Measurements from ENCODE around the gene SSR2.
A peak's percentile ranks its signal among the peaks of the same experiment; 100 is the strongest.

The SSR2 gene

DNA sequence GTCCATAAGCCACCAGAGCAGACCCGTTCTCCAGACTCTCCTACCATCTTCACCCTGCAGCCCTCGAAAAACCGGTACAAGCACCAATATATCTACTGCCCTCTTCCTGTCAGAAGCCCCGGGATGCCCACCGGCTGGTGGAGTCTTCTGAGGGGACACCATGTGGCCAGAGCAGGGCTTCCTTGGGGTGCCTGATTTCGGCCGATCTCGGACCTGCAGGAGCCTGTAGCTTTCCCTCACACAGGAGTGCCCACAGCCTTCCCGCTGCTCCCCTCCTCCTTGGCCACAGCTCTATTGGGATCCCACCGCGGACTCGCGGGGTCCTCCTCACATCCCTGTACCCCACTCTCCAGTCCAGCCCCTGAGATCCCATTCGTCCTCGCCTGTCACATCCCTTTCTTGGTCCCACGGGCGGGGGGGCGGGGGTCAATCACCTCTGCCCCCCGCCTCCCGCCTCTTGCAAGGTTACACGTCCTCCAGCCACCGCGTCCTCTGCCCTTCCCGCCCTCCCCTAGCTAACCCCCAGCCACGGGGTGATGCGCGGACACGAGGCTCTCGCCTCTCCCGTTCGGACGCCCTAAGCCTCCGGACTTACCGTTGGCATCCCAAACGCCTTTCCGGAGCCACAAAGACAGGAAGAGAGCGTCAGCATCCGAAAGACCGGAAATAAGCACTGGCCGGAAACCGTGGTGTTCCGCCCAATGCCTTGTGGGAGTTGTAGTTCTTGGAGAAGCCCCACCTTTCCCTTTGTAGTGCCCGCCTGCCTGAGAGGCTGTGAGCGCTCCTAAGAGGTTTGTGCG, at the start of gene SSR2:
Gene SSR2 (minus strand): TSS at position 659 of the 800 bp plus-strand sequence. CDS start 784 bp downstream, outside the sequence.
- H3K27me3 Mint-ChIP-seq, result peaks cover 5% of the 10 kb centered on the region
- peak within 1 kb of the TSS; percentile 92 for H3K4me3 Mint-ChIP-seq
- H3K4me1 Mint-ChIP-seq (ENCODE audit: low read depth), result peaks cover 29% of the 10 kb centered on the region
- DNase-seq, result peak; percentile 84
- no peaks in the 10 kb centered on the region for H3K9me3 Mint-ChIP-seq
- peak within 1 kb of the TSS; percentile 95 for H3K27ac Mint-ChIP-seq
- peaks cover 49% of the 10 kb centered on the region for H3K36me3 Mint-ChIP-seq (ENCODE audit: low read depth)

DNA sequence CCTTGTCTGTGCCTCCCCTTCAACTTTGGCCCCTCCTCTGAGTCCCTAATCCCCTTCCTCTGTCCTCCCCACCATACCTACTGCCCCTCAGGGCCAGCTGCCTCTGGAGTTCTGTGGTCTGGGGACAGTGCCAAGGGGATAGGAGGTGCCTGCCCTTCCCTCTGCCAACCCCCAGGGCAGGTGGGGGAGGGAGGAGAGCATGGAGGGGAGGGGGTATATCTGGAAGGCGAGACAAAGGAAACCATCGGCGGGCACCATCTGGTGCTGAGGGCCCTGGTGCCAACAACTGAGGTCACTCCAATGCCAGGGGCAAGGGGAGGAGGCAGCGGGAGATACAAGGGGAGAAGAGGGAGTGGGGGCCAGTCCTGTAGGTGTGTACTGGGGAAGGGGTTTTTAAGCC, 49.8 kb upstream of the SSR2 start:
- Mint-ChIP-seq H3K27ac (no peak overlapping the region), H3K4me1 (ENCODE audit: low read depth) (peaks cover 11% of the 10 kb centered on the region), H3K27me3 (peaks cover 2% of the 10 kb centered on the region), H3K4me3 (no peak overlapping the region), H3K36me3 (ENCODE audit: low read depth) (no peaks in the 10 kb centered on the region), H3K9me3 (no peaks in the 10 kb centered on the region)
- no peak for DNase-seq

DNA sequence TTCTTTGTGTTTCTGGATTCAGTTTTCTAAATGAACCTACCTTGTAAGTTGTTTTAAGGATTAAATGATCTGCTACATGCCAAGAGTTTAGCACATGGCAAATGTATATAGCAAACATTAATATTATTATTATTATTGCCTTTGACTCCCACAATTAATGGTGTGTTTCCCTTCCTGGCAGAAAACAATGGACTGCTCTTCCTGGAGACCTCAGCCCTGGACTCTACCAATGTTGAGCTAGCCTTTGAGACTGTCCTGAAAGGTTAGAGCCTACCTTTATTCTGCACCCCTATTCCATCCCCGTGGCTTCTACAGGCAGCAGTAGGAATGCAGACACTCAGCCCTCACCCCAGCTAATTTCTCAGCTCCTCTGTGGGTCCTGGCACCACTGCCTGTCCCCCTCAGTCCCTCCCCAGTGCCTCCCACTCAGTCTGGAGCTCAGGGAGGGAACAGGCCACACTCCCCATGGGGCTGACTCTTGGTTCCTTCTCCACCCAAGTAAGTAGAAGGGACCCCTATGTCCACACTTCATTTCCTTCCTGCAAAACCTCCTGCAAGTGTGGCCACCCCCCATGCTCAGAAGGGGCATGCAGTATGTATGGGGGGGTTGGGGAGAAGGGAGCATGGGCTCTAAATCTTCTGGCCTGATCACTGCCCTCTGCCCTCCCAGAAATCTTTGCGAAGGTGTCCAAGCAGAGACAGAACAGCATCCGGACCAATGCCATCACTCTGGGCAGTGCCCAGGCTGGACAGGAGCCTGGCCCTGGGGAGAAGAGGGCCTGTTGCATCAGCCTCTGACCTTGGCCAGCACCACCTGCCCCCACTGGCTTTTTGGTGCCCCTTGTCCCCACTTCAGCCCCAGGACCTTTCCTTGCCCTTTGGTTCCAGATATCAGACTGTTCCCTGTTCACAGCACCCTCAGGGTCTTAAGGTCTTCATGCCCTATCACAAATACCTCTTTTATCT, 49.0 kb upstream of the SSR2 start:
- Mint-ChIP-seq H3K27ac (no peak overlapping the region), H3K27me3 (no peaks in the 10 kb centered on the region), H3K4me3 (no peak overlapping the region), H3K36me3 (ENCODE audit: low read depth) (no peaks in the 10 kb centered on the region), H3K9me3 (no peaks in the 10 kb centered on the region), H3K4me1 (ENCODE audit: low read depth) (peaks cover 17% of the 10 kb centered on the region)
- no peak for DNase-seq

DNA sequence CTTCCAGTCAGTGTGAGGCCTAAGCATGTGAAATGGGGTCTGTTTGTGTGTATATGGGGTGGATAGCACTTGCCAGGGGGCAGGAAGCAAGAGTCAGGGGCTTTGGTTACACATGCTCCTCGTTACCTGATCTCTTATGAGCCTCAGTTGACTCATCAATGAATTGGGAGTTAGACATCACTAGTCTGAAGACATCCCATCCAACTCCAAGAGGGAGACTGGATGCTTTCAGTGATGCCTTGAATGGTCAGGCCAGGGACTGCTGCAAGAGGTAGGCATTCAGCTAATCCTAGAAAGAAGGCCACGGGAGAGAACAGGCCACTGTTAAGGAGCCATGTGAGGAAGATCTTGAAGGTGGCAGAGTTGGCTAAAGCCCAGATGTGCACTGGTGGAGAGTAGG, 46.5 kb upstream of the SSR2 start:
- Mint-ChIP-seq H3K27me3 (no peaks in the 10 kb centered on the region), H3K9me3 (no peaks in the 10 kb centered on the region), H3K36me3 (ENCODE audit: low read depth) (no peaks in the 10 kb centered on the region), H3K4me3 (no peak overlapping the region), H3K27ac (peak overlapping the region; percentile 22), H3K4me1 (ENCODE audit: low read depth) (peaks cover 21% of the 10 kb centered on the region)
- no peak for DNase-seq

DNA sequence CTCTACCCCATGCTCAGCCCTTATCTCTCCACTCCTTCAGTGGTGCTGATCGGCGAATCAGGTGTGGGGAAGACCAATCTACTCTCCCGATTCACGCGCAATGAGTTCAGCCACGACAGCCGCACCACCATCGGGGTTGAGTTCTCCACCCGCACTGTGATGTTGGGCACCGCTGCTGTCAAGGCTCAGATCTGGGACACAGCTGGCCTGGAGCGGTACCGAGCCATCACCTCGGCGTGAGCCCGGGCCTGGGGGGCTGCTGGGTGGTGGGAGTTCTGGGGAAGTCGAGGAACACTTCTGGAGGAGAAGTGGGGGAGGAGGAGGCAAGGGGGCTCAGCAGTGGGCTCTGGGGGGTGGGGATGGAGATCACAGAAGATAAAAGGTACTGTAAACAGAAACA, 45.1 kb upstream of the SSR2 start:
- H3K4me3 Mint-ChIP-seq, result no peak overlapping the region
- no peak overlapping the region for H3K27ac Mint-ChIP-seq
- H3K27me3 Mint-ChIP-seq, result no peaks in the 10 kb centered on the region
- no peak for DNase-seq
- peaks cover 21% of the 10 kb centered on the region for H3K4me1 Mint-ChIP-seq (ENCODE audit: low read depth)
- no peaks in the 10 kb centered on the region for H3K36me3 Mint-ChIP-seq (ENCODE audit: low read depth)
- no peaks in the 10 kb centered on the region for H3K9me3 Mint-ChIP-seq

DNA sequence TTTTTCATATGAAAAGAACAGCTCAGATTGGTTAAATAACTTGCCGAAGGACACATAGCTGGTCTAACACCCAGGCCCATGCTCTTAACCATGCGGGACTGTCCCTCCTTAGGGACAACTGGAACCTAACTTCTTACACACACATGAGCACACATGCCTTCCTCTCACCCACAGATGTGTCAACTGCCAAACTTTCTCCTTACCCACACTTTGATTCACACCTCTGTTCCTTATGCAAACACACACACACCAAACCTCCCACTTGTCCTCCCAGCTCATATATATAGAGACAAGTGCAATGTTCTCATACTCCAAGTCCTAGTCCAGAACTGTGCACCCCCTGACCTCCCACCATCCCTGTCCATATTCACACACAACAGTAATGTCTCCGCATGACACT, 44.5 kb upstream of the SSR2 start:
- Mint-ChIP-seq H3K27ac (peak overlapping the region; percentile 8), H3K27me3 (no peaks in the 10 kb centered on the region), H3K9me3 (no peaks in the 10 kb centered on the region), H3K36me3 (ENCODE audit: low read depth) (no peaks in the 10 kb centered on the region), H3K4me1 (ENCODE audit: low read depth) (peaks cover 21% of the 10 kb centered on the region), H3K4me3 (no peak overlapping the region)
- DNase-seq, result no peak

DNA sequence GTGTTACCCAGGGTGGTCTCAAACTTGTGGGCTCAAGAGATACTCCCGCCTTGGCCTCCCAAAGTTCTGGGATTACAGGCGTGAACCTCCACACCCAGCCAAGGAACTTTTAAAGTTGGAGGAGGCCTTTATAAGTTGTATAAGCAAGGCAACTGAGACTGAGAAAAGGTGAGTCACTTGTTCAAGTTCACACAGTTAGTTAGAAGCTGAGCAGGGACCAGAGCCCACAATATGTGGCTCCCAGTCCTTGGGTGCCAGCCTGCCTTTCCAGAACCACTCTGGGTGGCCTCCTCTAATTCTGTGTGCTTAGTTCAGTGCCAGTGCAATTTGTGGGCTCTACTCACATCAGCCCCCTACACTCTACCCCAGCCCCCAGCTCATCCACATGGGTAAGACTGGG, 43.9 kb upstream of the SSR2 start:
- DNase-seq, result no peak
- no peaks in the 10 kb centered on the region for H3K9me3 Mint-ChIP-seq
- H3K4me1 Mint-ChIP-seq (ENCODE audit: low read depth), result peaks cover 21% of the 10 kb centered on the region
- H3K27ac Mint-ChIP-seq, result peak overlapping the region; percentile 2
- no peaks in the 10 kb centered on the region for H3K27me3 Mint-ChIP-seq
- H3K4me3 Mint-ChIP-seq, result no peak overlapping the region
- no peaks in the 10 kb centered on the region for H3K36me3 Mint-ChIP-seq (ENCODE audit: low read depth)

DNA sequence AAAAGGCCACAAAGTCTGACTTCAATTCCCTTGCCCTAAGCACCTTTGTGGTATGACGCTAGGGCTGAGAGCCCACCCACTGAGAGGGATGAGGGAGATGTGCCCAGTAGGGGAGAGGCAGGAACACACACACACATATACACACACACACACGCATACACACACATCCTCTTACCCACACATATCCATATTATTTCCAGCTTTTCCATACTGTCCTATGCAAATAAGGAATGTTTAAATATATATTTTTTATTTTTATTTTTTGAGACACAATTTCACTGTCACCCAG, 43.2 kb upstream of the SSR2 start:
- Mint-ChIP-seq H3K4me3 (no peak overlapping the region), H3K36me3 (ENCODE audit: low read depth) (peaks cover 2% of the 10 kb centered on the region), H3K9me3 (no peaks in the 10 kb centered on the region)

DNA sequence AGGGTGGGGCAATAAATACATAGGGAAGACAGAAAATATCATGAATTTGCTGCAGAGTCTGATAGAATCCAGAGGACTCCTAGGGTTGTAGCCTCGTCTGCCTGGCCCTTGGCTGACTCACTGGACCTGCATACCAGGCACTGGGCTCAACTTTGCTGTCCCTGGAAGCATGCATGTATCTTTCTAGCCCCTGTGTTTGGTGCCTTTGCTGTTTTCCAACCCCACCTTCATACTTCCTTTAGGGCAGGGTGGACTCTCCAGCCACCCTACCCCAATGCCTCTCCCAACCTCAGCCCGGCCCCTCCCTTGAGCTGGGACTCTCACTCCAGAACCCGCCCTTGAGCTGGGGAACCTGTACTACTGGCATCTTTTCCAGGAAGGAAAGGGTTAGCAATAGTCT, 41.4 kb upstream of the SSR2 start:
- H3K4me1 Mint-ChIP-seq (ENCODE audit: low read depth), result peaks cover 22% of the 10 kb centered on the region
- H3K4me3 Mint-ChIP-seq, result no peak overlapping the region
- no peaks in the 10 kb centered on the region for H3K27me3 Mint-ChIP-seq

More for the DNA sequence above, 43.2 kb upstream of the SSR2 start:
- peaks cover 21% of the 10 kb centered on the region for H3K4me1 Mint-ChIP-seq (ENCODE audit: low read depth)
- no peak overlapping the region for H3K27ac Mint-ChIP-seq
- H3K27me3 Mint-ChIP-seq, result no peaks in the 10 kb centered on the region
- DNase-seq, result no peak

DNA sequence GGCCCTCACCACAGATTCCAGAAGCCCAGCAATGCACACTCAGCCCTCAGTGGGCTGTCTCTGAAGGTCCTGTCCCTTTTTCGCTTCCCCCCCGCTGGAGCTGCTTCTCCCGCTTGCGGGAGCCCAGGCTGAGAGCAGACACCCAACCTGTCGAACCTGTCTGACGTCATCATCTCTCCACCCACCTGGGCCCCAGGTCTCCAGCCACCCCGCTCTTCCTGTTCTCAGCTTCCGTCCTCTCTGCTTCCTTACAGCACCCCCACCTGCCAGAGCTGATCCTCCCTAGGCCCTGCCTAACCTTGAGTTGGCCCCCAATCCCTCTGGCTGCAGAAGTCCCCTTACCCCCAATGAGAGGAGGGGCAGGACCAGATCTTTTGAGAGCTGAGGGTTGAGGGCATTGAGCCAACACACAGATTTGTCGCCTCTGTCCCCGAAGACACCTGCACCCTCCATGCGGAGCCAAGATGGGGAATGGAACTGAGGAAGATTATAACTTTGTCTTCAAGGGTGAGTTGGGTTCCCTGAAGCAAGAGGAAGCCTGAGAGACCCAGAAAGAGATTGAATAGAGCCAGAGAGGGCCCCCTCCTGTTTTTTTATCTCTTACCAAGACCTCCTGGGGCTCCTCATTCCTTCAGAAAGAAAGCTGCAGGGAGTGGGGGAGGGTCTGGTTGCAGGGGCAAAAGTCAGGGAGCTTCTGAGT, 40.3 kb upstream of the SSR2 start, which contains the start of gene RAB25:
Gene RAB25 (plus strand): TSS at position 224 of the 700 bp plus-strand sequence. CDS start 241 bp downstream, at position 465.
- peaks cover 24% of the 10 kb centered on the region for H3K36me3 Mint-ChIP-seq (ENCODE audit: low read depth)
- no peaks in the 10 kb centered on the region for H3K9me3 Mint-ChIP-seq
- H3K4me1 Mint-ChIP-seq (ENCODE audit: low read depth), result peaks cover 21% of the 10 kb centered on the region
- H3K27me3 Mint-ChIP-seq, result no peaks in the 10 kb centered on the region
- peak within 1 kb of the TSS; percentile 27 for H3K27ac Mint-ChIP-seq
- no peak for DNase-seq
- no peak within 1 kb of the TSS for H3K4me3 Mint-ChIP-seq

More for the DNA sequence above, 41.4 kb upstream of the SSR2 start:
- peaks cover 19% of the 10 kb centered on the region for H3K36me3 Mint-ChIP-seq (ENCODE audit: low read depth)
- H3K27ac Mint-ChIP-seq, result no peak overlapping the region
- no peak for DNase-seq
- no peaks in the 10 kb centered on the region for H3K9me3 Mint-ChIP-seq

DNA sequence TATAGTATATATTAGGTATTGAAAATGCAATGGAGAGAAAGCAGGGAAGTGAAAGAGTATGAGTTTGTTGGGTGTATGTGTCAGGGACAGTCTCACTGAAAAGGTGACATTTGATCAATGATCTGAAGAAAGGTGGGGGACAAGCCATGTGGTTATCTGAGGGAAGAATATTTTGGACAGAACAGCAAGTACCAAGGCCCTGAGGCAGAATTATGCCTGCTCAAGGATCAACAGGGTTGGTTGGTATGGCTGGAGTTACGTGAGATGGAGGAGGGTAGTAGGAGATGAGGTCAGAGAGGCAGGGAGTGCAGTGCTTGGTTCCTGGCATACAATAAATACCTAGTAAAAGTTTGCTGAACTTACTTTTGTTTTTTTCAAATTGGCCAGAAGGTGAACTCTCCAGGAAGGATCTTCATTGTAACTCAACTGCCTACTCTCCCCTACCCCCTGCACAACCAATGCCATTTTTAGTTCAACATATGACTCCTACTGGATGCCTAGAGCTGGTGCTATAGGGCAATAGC, 35.6 kb upstream of the SSR2 start:
- H3K27me3 Mint-ChIP-seq, result no peaks in the 10 kb centered on the region
- H3K4me3 Mint-ChIP-seq, result no peak overlapping the region
- peaks cover 54% of the 10 kb centered on the region for H3K36me3 Mint-ChIP-seq (ENCODE audit: low read depth)

DNA sequence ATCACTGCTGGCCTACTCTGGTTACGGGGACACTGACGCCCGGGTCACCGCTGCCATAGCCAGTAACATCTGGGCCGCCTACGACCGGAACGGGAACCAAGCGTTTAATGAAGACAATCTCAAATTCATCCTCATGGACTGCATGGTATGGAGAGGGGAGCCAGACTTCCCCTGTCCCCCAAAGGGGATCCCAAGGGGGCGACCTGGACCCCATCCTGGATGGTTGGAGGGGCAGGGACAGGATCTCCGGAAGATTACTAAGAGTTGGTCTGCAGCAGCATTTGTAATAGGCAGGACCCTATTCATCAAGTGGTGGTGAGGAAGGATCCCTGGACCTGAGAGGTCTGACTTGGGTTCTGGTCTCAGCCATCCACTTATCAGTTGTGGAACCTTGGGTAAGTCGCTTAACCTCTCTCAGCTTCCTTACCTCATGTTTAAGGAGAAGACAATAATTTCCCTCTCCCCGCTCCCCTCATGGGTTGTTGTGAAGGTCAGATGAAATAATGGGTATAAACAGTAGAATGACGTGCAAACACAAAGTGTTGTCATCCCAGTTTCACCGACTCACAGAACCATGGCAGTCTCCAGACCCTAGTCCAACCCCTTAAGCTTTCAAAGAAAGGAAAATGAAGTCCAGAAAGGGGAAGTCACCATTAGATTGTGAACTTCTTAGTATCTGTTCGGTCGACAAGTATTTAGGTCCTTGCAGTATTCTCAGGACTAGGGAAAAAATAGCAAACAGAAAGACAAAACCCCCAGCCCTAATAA, 34.7 kb upstream of the SSR2 start:
- no peaks in the 10 kb centered on the region for H3K9me3 Mint-ChIP-seq
- peak overlapping the region; percentile 98 for H3K27ac Mint-ChIP-seq
- H3K4me3 Mint-ChIP-seq, result peak overlapping the region; percentile 96
- H3K27me3 Mint-ChIP-seq, result no peaks in the 10 kb centered on the region
- no peak for DNase-seq
- peaks cover 36% of the 10 kb centered on the region for H3K4me1 Mint-ChIP-seq (ENCODE audit: low read depth)
- H3K36me3 Mint-ChIP-seq (ENCODE audit: low read depth), result peaks cover 63% of the 10 kb centered on the region

More for the DNA sequence above, 35.6 kb upstream of the SSR2 start:
- Mint-ChIP-seq H3K27ac (no peak overlapping the region), H3K9me3 (no peaks in the 10 kb centered on the region), H3K4me1 (ENCODE audit: low read depth) (peaks cover 33% of the 10 kb centered on the region)
- DNase-seq, result no peak

DNA sequence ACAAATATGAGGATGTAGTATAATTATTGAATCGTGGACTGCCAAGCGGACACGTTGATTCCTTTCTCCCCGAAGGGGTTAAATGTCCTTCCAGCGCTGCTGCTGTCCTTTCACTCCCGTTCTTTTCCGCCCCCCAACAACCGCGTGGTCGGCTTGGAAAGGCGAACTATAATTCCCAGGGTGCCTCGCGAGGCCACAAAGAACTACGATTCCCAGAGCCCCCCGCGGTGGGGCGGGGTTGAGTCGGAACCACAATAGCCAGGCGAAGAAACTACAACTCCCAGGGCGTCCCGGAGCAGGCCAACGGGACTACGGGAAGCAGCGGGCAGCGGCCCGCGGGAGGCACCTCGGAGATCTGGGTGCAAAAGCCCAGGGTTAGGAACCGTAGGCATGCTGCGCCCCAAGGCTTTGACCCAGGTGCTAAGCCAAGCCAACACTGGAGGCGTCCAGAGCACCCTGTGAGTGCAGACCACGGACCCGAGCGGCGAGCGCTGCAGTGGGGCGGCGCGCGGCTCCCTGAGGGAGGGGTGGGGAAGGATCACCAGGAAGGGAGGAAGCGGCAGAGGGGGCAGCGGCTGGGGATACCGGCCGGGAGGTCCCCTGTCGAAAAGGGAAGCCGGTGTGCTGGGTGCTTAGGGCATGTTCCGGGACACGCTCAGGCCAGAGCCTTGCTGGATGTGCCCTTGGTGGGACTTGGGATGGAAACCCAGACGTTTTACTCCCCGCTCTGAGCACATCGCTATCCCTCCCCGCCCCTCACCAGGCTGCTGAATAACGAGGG, 33.9 kb upstream of the SSR2 start, which contains the start of gene LAMTOR2:
Gene LAMTOR2 (plus strand): TSS at position 283 of the 781 bp plus-strand sequence. CDS start 108 bp downstream, at position 391.
- H3K27me3 Mint-ChIP-seq, result no peaks in the 10 kb centered on the region
- H3K27ac Mint-ChIP-seq, result peak within 1 kb of the TSS; percentile 98
- DNase-seq, result peak; percentile 98
- peaks cover 71% of the 10 kb centered on the region for H3K36me3 Mint-ChIP-seq (ENCODE audit: low read depth)
- H3K4me1 Mint-ChIP-seq (ENCODE audit: low read depth), result peaks cover 36% of the 10 kb centered on the region
- H3K9me3 Mint-ChIP-seq, result no peaks in the 10 kb centered on the region
- H3K4me3 Mint-ChIP-seq, result peak within 1 kb of the TSS; percentile 96
